A549 (cell line): ENCODE results near the gene EXTL1. TPM values are rescaled to one million over a fixed set of nuclear protein-coding genes. Genes with fewer than 3 reads are reported as not detected.

Experiments used
- ATAC-seq, 2 experiments: fragments of 200-7000 bp in 1 of 2; fragments of >200 bp in 1 of 2; cut with Nextera tagmentation in 1 of 2; cut with Tn5 transposase in 1 of 2; 3 replicates each; pipeline versions ENCODE4 v1.8.0 to v1.9.1; 2018 to 2020; ENCODE audit warnings: mild to moderate bottlenecking in 1 of 2, moderate library complexity in 1 of 2
- CTCF ChIA-PET: fragments of 300-600 bp; sonication (Branson Sonifier 250); formaldehyde crosslinking; extraction: SDS; loops from one replicate; lab custom pipeline; 2021; ENCODE audit warnings: antibody characterized with exemption, inconsistent platforms; lab: Yijun Ruan, JAX
- POLR2A ChIA-PET: fragments of 350-600 bp; formaldehyde crosslinking; extraction: SDS; loops from one replicate; lab custom pipeline; 2021; ENCODE audit warnings: antibody characterized with exemption, inconsistent platforms; lab: Yijun Ruan, JAX
- DNase-seq, 2 experiments: peaks; one replicate each; pipeline versions ENCODE4 v3.0.0 to v3.0.0-alpha.2; 2011 to 2016; ENCODE audit warnings: low read depth in 1 of 2, low spot score in 1 of 2
- FAIRE-seq: peaks from 2 replicates; lab custom pipeline; 2011; peaks lifted over from hg19 to GRCh38; lab: Jason Lieb, UNC
- H3K27ac ChIP-seq, 2 experiments: fragments of >200 bp; sonication (Bioruptor Twin); formaldehyde crosslinking; 3 replicates each; pipeline ENCODE4 v1.5.1; 2016 to 2017
- H3K4me1 ChIP-seq: fragments of >200 bp; sonication (Bioruptor Twin); formaldehyde crosslinking; 3 replicates; pipeline ENCODE4 v1.6.1; 2016
- H3K4me2 ChIP-seq: fragments of >200 bp; sonication (Bioruptor Twin); formaldehyde crosslinking; 3 replicates; pipeline ENCODE4 v1.6.1; 2016
- H3K4me3 ChIP-seq: fragments of >200 bp; sonication (Bioruptor Twin); formaldehyde crosslinking; 3 replicates; pipeline ENCODE4 v1.5.1; 2016
- H3K9me3 ChIP-seq: fragments of >200 bp; sonication (Bioruptor Twin); formaldehyde crosslinking; 3 replicates; pipeline ENCODE4 v1.6.1; 2016
- BHLHE40 ChIP-seq: IDR thresholded peaks from 2 replicates; pipeline ENCODE4 v1.6.1; 2012; ENCODE audit warnings: low read depth, low read length, inconsistent platforms
- CBX2 ChIP-seq: fragments of 200-600 bp; sonication (generic); IDR thresholded peaks from 2 replicates; pipeline ENCODE4 v1.6.1; 2016; ENCODE audit warnings: low read depth, mild to moderate bottlenecking, borderline replicate concordance
- CBX8 ChIP-seq: fragments of 200-600 bp; sonication (generic); IDR thresholded peaks from 2 replicates; pipeline ENCODE4 v1.6.1; 2016
- CEBPB ChIP-seq, 2 experiments: fragments of >200 bp in 1 of 2; sonication (Bioruptor Twin) in 1 of 2; formaldehyde crosslinking in 1 of 2; IDR thresholded peaks; 2 replicates each; pipeline ENCODE4 v1.6.1; 2012 to 2016
- CHD2 ChIP-seq: fragments of 150-350 bp; IDR thresholded peaks from 2 replicates; pipeline ENCODE4 v1.6.1; 2014; ENCODE audit warnings: low read length; ENCODE audit not compliant: partially characterized antibody
- EHF ChIP-seq: fragments of 250-450 bp; sonication (Bioruptor Pico); IDR thresholded peaks from 2 replicates; pipeline ENCODE4 v1.5.0; 2020; ENCODE audit warnings: mild to moderate bottlenecking
- EHMT2 ChIP-seq: fragments of 200-600 bp; sonication (generic); IDR thresholded peaks from 2 replicates; pipeline ENCODE4 v1.6.1; 2016; ENCODE audit warnings: antibody characterized with exemption, low read depth, mild to moderate bottlenecking, moderate library complexity
- EP300 ChIP-seq, 2 experiments: fragments of >200 bp; sonication (Bioruptor Twin); formaldehyde crosslinking; IDR thresholded peaks; 2 replicates in 1 of 2; 3 replicates in 1 of 2; pipeline ENCODE4 v1.6.1; 2016 to 2017
- FOSB ChIP-seq: fragments of 250-450 bp; sonication (Bioruptor Pico); IDR thresholded peaks from 2 replicates; pipeline ENCODE4 v1.5.0; 2020; ENCODE audit warnings: mild to moderate bottlenecking, moderate library complexity
- GATA3 ChIP-seq: IDR thresholded peaks from 2 replicates; pipeline ENCODE4 v1.6.1; 2012; ENCODE audit warnings: borderline replicate concordance
- HDAC2 ChIP-seq: fragments of 200-600 bp; sonication (generic); IDR thresholded peaks from 2 replicates; pipeline ENCODE4 v1.6.1; 2016
- HEYL ChIP-seq: fragments of 250-450 bp; sonication (Bioruptor Pico); IDR thresholded peaks from 2 replicates; pipeline ENCODE4 v1.8.0; 2021; ENCODE audit warnings: mild to moderate bottlenecking, moderate library complexity
- HOXA7 ChIP-seq: fragments of 250-450 bp; sonication (Bioruptor Pico); IDR thresholded peaks from 2 replicates; pipeline ENCODE4 v1.5.0; 2020; ENCODE audit warnings: mild to moderate bottlenecking, moderate library complexity
- JUN ChIP-seq, 2 experiments: fragments of >200 bp; sonication (Bioruptor Twin); formaldehyde crosslinking; IDR thresholded peaks; 2 replicates in 1 of 2; 3 replicates in 1 of 2; pipeline ENCODE4 v1.6.1; 2016 to 2017
- KDM1A ChIP-seq: fragments of 200-600 bp; sonication (generic); IDR thresholded peaks from 2 replicates; pipeline ENCODE4 v1.6.1; 2016; ENCODE audit warnings: low read depth, mild to moderate bottlenecking
- KDM5A ChIP-seq: fragments of 200-600 bp; sonication (generic); IDR thresholded peaks from 2 replicates; pipeline ENCODE4 v1.6.1; 2016; ENCODE audit warnings: antibody characterized with exemption, mild to moderate bottlenecking
- MAZ ChIP-seq: fragments of 150-350 bp; IDR thresholded peaks from 2 replicates; pipeline ENCODE4 v1.6.1; 2014; ENCODE audit warnings: antibody characterized with exemption, low read depth, low read length, borderline replicate concordance
- PHF8 ChIP-seq: fragments of 200-600 bp; sonication (generic); IDR thresholded peaks from 2 replicates; pipeline ENCODE4 v1.6.1; 2016; ENCODE audit warnings: low read depth, mild to moderate bottlenecking, antibody characterized with exemption, moderate library complexity, borderline replicate concordance
- RARB ChIP-seq: fragments of 250-450 bp; sonication (Bioruptor Pico); IDR thresholded peaks from 2 replicates; pipeline ENCODE4 v1.8.0; 2021; ENCODE audit warnings: mild to moderate bottlenecking, moderate library complexity
- RCOR1 ChIP-seq: fragments of 150-350 bp; IDR thresholded peaks from 2 replicates; pipeline ENCODE4 v1.6.1; 2014; ENCODE audit warnings: antibody characterized with exemption, low read length, low read depth
- RFX5 ChIP-seq: fragments of 450-650 bp; IDR thresholded peaks from 2 replicates; pipeline ENCODE4 v1.7.1; 2014; ENCODE audit warnings: antibody characterized with exemption, mild to moderate bottlenecking, moderate library complexity
- SMC3 ChIP-seq: fragments of >200 bp; sonication (Bioruptor Twin); formaldehyde crosslinking; IDR thresholded peaks from 3 replicates; pipeline ENCODE4 v1.6.1; 2018; ENCODE audit warnings: inconsistent platforms
- TP53 ChIP-seq: fragments of 250-450 bp; sonication (Bioruptor Pico); IDR thresholded peaks from 2 replicates; pipeline ENCODE4 v1.5.0; 2021; ENCODE audit warnings: mild to moderate bottlenecking, moderate library complexity
- ZFP36 ChIP-seq: fragments of 450-650 bp; IDR thresholded peaks from 2 replicates; pipeline ENCODE4 v1.6.1; 2014; ENCODE audit warnings: borderline replicate concordance; ENCODE audit not compliant: partially characterized antibody
- ZNF302 ChIP-seq: fragments of 250-450 bp; sonication (Bioruptor Pico); IDR thresholded peaks from 2 replicates; pipeline ENCODE4 v1.9.0; 2021; ENCODE audit warnings: inconsistent platforms, mild to moderate bottlenecking, moderate library complexity
- ZSCAN20 ChIP-seq: fragments of 250-450 bp; sonication (Bioruptor Pico); IDR thresholded peaks from 2 replicates; pipeline ENCODE4 v1.8.0; 2022; ENCODE audit warnings: mild to moderate bottlenecking, moderate library complexity
- WGBS: methylation state at CpG from one replicate; pipeline ENCODE4 v1.1.6; 2017; ENCODE audit errors: missing lambda C conversion rate; 5-methylcytosine and 5-hydroxymethylcytosine counted together
- polyA plus RNA-seq, 4 experiments: library from polyadenylated mRNA; depleted of rRNA in 3 of 4; stranded (reverse); fragments of >200 nt; fragmentation: RNase III in 1 of 4; extraction: RNeasy Plus Mini Kit Qiagen cat#74134 plus additional on column Dnase treatment in 1 of 4; gene quantifications; 2 replicates in 3 of 4; 3 replicates in 1 of 4; pipeline ENCODE4 v1.2.3, GENCODE V29; 2011 to 2017
- TF ChIP-seq, protein P1 (sequence below): fragments of 200-600 bp; sonication (generic); IDR thresholded peaks from 2 replicates; pipeline ENCODE4 v1.6.1; 2016; ENCODE audit warnings: antibody characterized with exemption, mild to moderate bottlenecking, moderate library complexity
- TF ChIP-seq, protein P2 (sequence below): IDR thresholded peaks from 2 replicates; pipeline ENCODE4 v1.6.1; 2012; ENCODE audit warnings: low read depth, borderline replicate concordance
- TF ChIP-seq, protein P3 (sequence below): IDR thresholded peaks from 2 replicates; pipeline ENCODE4 v1.6.1; 2012
- TF ChIP-seq, protein P4 (sequence below): fragments of 250-450 bp; sonication (Bioruptor Pico); IDR thresholded peaks from 2 replicates; pipeline ENCODE4 v1.5.0; 2020; ENCODE audit warnings: low read depth, mild to moderate bottlenecking, moderate library complexity
- TF ChIP-seq, protein P5 (sequence below): fragments of 150-350 bp; IDR thresholded peaks from 2 replicates; pipeline ENCODE4 v1.6.1; 2014; ENCODE audit warnings: low read depth, mild to moderate bottlenecking, low read length
- TF ChIP-seq, protein P6 (sequence below): fragments of >200 bp; sonication (Bioruptor Twin); formaldehyde crosslinking; IDR thresholded peaks from 2 replicates; pipeline ENCODE4 v1.6.1; 2016
- TF ChIP-seq, protein P7 (sequence below): fragments of 450-650 bp; IDR thresholded peaks from 2 replicates; pipeline ENCODE4 v1.6.1; 2014; ENCODE audit warnings: antibody characterized with exemption

Gene EXTL1
- polyA plus RNA-seq, 2 of the 4 experiments (the other 2 are of a cell fraction), result 0.03 to 0.04 TPM

DNA sequence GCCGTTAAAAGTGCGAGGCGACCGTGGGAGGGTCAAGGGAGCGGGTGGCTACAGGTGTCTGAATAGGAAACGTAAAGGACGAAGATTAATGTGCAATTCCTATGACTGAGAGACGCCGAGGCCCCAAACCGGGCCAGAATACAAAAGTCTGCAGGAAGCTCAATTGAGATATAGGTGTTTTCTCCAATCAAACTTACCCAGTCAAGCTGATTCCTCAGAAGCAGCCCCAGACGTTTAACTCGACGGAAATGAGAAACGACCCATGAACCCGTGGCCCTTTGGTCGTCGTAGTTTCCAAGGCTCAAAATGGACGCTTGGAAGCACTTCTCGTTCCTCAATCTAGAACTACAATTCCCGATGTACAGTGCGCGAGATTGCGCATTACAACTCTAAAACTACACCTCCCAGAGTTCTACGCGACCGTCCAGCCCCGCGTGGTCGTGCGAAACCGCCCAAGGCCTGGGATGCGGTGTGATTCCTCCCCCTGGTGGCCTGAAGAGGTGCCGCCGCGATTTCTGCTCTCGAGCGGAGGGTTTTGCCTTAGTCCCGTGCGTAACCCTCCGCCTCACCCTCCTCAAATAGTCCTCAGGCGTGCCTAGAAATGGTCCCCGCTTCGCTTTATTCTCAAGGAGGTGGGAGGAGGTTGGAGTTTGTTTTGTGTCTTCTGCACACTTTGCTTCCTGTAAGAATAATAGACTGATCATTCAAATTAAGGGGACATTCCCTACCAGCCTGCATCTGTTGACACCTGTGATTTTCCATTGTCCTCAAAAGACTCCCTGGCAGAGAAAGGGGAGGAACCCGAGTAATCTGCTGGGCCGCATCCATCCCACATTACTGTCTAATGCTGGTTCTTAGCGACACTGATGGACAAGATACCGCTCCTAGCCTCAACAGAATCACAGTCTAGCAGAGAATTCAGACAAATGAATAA, 23.5 kb upstream of the EXTL1 start, which contains the start of gene PAFAH2:
Gene PAFAH2 (minus strand): TSS at position 236 of the 934 bp plus-strand sequence. CDS start 7,247 bp downstream, outside the sequence.
- H3K4me2 ChIP-seq, result peak within 1 kb of the TSS; percentile 87
- WGBS, result 1% methylated on average over 38 of the region's 47 CpGs
- DNase-seq, result peak; percentile 84 to 99
- H3K4me3 ChIP-seq, result peak within 1 kb of the TSS; percentile 74
- peak; percentile 98 to 99 for ATAC-seq
- no peaks in the 10 kb centered on the region for H3K9me3 ChIP-seq
- H3K4me1 ChIP-seq, result peaks cover 11% of the 10 kb centered on the region
- peak within 1 kb of the TSS; percentile 88 to 94 for H3K27ac ChIP-seq
- CTCF ChIA-PET, result interaction anchor here (0.6 to 7.1 kb wide), 26 partner anchors 9 to 628 kb away, joined by 3 to 84 read pairs (median 4); partner anchors contain the start of gene EXTL1
- POLR2A ChIA-PET, result interaction anchor here (0.8 to 2.0 kb wide), 4 partner anchors 42 to 179 kb away, joined by 3 to 11 read pairs (median 4); partner anchors contain the start of gene MTFR1L
- no peak for FAIRE-seq
- TF ChIP-seq KDM1A (no peak), EHF (CRISPR knock-in tag) (no peak), KDM5A (no peak), BHLHE40 (peak; percentile 68; the same call in 1 of the 2 replicates), GATA3 (no peak), RFX5 (no peak), RCOR1 (no peak), CBX8 (no peak), HEYL (CRISPR knock-in tag) (no peak), PHF8 (no peak; the same call in 1 of the 2 replicates), EP300 (IDR thresholded peaks at IDR 0.05) (no peak), TP53 (CRISPR knock-in tag) (no peak), MAZ (0 out of 2 replicates have a peak, but pooled peaks have one; percentile 66), CHD2 (peak; percentile 85), ZNF302 (CRISPR knock-in tag) (no peak), JUN (IDR thresholded peaks at IDR 0.05) (peak; percentile 47 to 76; a peak in 4 of 5 replicates), ZSCAN20 (CRISPR knock-in tag) (no peak), HOXA7 (CRISPR knock-in tag) (no peak), CBX2 (no peak), RARB (CRISPR knock-in tag) (no peak), CEBPB (IDR thresholded peaks at IDR 0.05) (peak; percentile 64 to 85; a peak in 3 of 4 replicates), ZFP36 (no peak), EHMT2 (no peak), SMC3 (peak; percentile 96), HDAC2 (no peak), FOSB (no peak)
- TF ChIP-seq, protein P1, sequence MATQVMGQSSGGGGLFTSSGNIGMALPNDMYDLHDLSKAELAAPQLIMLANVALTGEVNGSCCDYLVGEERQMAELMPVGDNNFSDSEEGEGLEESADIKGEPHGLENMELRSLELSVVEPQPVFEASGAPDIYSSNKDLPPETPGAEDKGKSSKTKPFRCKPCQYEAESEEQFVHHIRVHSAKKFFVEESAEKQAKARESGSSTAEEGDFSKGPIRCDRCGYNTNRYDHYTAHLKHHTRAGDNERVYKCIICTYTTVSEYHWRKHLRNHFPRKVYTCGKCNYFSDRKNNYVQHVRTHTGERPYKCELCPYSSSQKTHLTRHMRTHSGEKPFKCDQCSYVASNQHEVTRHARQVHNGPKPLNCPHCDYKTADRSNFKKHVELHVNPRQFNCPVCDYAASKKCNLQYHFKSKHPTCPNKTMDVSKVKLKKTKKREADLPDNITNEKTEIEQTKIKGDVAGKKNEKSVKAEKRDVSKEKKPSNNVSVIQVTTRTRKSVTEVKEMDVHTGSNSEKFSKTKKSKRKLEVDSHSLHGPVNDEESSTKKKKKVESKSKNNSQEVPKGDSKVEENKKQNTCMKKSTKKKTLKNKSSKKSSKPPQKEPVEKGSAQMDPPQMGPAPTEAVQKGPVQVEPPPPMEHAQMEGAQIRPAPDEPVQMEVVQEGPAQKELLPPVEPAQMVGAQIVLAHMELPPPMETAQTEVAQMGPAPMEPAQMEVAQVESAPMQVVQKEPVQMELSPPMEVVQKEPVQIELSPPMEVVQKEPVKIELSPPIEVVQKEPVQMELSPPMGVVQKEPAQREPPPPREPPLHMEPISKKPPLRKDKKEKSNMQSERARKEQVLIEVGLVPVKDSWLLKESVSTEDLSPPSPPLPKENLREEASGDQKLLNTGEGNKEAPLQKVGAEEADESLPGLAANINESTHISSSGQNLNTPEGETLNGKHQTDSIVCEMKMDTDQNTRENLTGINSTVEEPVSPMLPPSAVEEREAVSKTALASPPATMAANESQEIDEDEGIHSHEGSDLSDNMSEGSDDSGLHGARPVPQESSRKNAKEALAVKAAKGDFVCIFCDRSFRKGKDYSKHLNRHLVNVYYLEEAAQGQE, result peak; percentile 27; the same call in 1 of the 2 replicates
- TF ChIP-seq, protein P2, sequence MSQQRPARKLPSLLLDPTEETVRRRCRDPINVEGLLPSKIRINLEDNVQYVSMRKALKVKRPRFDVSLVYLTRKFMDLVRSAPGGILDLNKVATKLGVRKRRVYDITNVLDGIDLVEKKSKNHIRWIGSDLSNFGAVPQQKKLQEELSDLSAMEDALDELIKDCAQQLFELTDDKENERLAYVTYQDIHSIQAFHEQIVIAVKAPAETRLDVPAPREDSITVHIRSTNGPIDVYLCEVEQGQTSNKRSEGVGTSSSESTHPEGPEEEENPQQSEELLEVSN, result peak; percentile 78; the same call in 1 of the 2 replicates
- TF ChIP-seq, protein P3, sequence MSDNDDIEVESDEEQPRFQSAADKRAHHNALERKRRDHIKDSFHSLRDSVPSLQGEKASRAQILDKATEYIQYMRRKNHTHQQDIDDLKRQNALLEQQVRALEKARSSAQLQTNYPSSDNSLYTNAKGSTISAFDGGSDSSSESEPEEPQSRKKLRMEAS, result peak; percentile 95
- TF ChIP-seq, protein P4, sequence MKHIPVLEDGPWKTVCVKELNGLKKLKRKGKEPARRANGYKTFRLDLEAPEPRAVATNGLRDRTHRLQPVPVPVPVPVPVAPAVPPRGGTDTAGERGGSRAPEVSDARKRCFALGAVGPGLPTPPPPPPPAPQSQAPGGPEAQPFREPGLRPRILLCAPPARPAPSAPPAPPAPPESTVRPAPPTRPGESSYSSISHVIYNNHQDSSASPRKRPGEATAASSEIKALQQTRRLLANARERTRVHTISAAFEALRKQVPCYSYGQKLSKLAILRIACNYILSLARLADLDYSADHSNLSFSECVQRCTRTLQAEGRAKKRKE (CRISPR knock-in tag), result no peak
- TF ChIP-seq, protein P5, sequence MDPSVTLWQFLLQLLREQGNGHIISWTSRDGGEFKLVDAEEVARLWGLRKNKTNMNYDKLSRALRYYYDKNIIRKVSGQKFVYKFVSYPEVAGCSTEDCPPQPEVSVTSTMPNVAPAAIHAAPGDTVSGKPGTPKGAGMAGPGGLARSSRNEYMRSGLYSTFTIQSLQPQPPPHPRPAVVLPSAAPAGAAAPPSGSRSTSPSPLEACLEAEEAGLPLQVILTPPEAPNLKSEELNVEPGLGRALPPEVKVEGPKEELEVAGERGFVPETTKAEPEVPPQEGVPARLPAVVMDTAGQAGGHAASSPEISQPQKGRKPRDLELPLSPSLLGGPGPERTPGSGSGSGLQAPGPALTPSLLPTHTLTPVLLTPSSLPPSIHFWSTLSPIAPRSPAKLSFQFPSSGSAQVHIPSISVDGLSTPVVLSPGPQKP, result no peak
- TF ChIP-seq, protein P6, sequence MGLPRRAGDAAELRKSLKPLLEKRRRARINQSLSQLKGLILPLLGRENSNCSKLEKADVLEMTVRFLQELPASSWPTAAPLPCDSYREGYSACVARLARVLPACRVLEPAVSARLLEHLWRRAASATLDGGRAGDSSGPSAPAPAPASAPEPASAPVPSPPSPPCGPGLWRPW, result no peak
- TF ChIP-seq, protein P7, sequence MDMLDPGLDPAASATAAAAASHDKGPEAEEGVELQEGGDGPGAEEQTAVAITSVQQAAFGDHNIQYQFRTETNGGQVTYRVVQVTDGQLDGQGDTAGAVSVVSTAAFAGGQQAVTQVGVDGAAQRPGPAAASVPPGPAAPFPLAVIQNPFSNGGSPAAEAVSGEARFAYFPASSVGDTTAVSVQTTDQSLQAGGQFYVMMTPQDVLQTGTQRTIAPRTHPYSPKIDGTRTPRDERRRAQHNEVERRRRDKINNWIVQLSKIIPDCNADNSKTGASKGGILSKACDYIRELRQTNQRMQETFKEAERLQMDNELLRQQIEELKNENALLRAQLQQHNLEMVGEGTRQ, result peak; percentile 71
